Lung (tissue), 12 donors: ENCODE measurements around the gene R3HDML. TPM values are rescaled to one million over a fixed set of nuclear protein-coding genes. Genes with fewer than 3 reads are reported as not detected.

ENCODE experiments used
- ATAC-seq: fragments of 200-7000 bp; cut with Tn5 transposase; one replicate; pipeline ENCODE4 v1.9.1; 2020; ENCODE audit warnings: moderate number of reproducible peaks; ENCODE audit not compliant: insufficient read depth, low FRiP score
- DNase-seq, 3 donors: peaks; one replicate each; pipeline ENCODE4 v3.0.0-alpha.2; 2013 to 2017
- H3K27ac ChIP-seq, 2 donors: one replicate each; pipeline ENCODE4 v1.5.1; 2013; ENCODE audit warnings: mild to moderate bottlenecking in 2 of 2, moderate library complexity in 2 of 2, control low read depth in 1 of 2, inconsistent platforms in 1 of 2, low read depth in 1 of 2, low read length in 1 of 2
- H3K27me3 ChIP-seq, 3 donors: one replicate each; pipeline ENCODE4 v1.5.1; 2013; ENCODE audit warnings: low read length in 2 of 3; ENCODE audit not compliant: control insufficient read depth in 3 of 3, insufficient read depth in 3 of 3
- H3K36me3 ChIP-seq, 4 donors: one replicate each; pipeline ENCODE4 v1.5.1; 2013; ENCODE audit warnings: low read length in 4 of 4, mild to moderate bottlenecking in 1 of 4, moderate library complexity in 1 of 4; ENCODE audit not compliant: control insufficient read depth in 4 of 4, insufficient read depth in 4 of 4
- H3K4me1 ChIP-seq, 5 donors: one replicate each; pipeline ENCODE4 v1.5.1; 2013; ENCODE audit warnings: low read length in 5 of 5, mild to moderate bottlenecking in 2 of 5, moderate library complexity in 1 of 5; ENCODE audit not compliant: control insufficient read depth in 5 of 5, insufficient read depth in 5 of 5
- H3K4me3 ChIP-seq: one replicate; pipeline ENCODE4 v1.5.1; 2013; ENCODE audit warnings: mild to moderate bottlenecking, control low read depth, moderate library complexity
- H3K9ac ChIP-seq, 2 donors: one replicate each; pipeline ENCODE4 v1.5.1; 2013; ENCODE audit warnings: low read length in 2 of 2, control low read depth in 1 of 2; ENCODE audit not compliant: insufficient read depth in 1 of 2
- H3K9me3 ChIP-seq, 4 donors: one replicate each; pipeline ENCODE4 v1.5.1; 2013; ENCODE audit warnings: low read length in 3 of 4, mild to moderate bottlenecking in 1 of 4, moderate library complexity in 1 of 4; ENCODE audit not compliant: control insufficient read depth in 4 of 4, insufficient read depth in 3 of 4
- WGBS, 2 donors: extraction: QIAGEN DNeasy Blood & Tissue Kit; methylation state at CpG; one replicate each; pipeline ENCODE4 v1.1.7; 2013; 5-methylcytosine and 5-hydroxymethylcytosine counted together
- polyA plus RNA-seq, 2 donors: library from polyadenylated mRNA; stranded (reverse); fragments of 200-250 nt; gene quantifications; one replicate each; pipeline ENCODE4 v1.2.1, GENCODE V29; 2013
- total RNA-seq, 2 donors: library from RNA; depleted of rRNA in 1 of 2; stranded (reverse); fragments of >200 nt in 1 of 2; gene quantifications; one replicate each; pipeline ENCODE4 v1.2.1, GENCODE V29; 2014 to 2021
- TF ChIP-seq, protein P1 (sequence below): IDR thresholded peaks from 2 replicates; pipeline ENCODE4 v1.5.1; 2012; ENCODE audit warnings: mild to moderate bottlenecking; ENCODE audit errors: control extremely low read depth, extremely low read depth
- donor health status: control.
- donor health status: control.
- donor health status: Bipolar disorder and iron deficiency.
- donor health status: healthy.
- donor health status: DM: yes; HTN: yes; CAD: no.

Gene R3HDML
- total and polyA plus RNA-seq, 4 donors = not detected

DNA sequence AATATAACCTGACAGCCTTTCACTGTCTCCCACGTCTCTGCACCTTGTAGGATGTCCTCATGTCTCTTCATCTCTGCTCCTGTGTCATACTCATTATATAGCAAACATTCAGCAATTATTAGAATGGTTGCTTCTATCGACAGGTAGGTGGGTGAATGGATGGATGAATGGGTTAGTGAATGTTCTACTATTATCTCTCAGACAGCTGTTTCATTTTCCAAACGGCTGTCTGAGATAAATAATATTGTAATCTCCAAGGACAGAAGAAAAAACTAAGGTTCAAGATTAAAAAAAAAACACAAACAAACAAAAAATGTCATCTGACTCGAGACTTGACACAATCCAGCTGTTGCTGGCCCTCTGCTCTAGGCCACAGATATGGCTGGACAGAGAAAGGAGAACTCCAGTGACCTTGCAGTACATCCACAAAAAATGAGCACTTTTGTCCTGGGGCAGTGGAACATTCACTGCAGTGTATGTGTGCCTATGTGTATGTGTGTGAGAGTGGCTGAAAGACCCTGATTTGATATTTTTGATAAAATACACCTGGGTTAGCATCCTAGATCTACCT is 20.8 kb downstream of the R3HDML start:
- Histone ChIP-seq H3K4me3 (no peak overlapping the region), H3K9me3 (no peaks in the 10 kb centered on the region), H3K36me3 (no peaks in the 10 kb centered on the region), H3K27me3 (no peaks in the 10 kb centered on the region), H3K4me1 (peaks cover 0 to 36% (median 16%) of the 10 kb centered on the region in 5 donors), H3K27ac (no peak overlapping the region), H3K9ac (no peak overlapping the region)
- TF ChIP-seq, protein P1, sequence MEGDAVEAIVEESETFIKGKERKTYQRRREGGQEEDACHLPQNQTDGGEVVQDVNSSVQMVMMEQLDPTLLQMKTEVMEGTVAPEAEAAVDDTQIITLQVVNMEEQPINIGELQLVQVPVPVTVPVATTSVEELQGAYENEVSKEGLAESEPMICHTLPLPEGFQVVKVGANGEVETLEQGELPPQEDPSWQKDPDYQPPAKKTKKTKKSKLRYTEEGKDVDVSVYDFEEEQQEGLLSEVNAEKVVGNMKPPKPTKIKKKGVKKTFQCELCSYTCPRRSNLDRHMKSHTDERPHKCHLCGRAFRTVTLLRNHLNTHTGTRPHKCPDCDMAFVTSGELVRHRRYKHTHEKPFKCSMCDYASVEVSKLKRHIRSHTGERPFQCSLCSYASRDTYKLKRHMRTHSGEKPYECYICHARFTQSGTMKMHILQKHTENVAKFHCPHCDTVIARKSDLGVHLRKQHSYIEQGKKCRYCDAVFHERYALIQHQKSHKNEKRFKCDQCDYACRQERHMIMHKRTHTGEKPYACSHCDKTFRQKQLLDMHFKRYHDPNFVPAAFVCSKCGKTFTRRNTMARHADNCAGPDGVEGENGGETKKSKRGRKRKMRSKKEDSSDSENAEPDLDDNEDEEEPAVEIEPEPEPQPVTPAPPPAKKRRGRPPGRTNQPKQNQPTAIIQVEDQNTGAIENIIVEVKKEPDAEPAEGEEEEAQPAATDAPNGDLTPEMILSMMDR = no peak
- DNase-seq (peak; percentile 87 to 98 (median 96)), ATAC-seq (no peak)
- WGBS, 2 donors = 48 to 67% methylated on average over 4 of the region's 4 CpGs

DNA sequence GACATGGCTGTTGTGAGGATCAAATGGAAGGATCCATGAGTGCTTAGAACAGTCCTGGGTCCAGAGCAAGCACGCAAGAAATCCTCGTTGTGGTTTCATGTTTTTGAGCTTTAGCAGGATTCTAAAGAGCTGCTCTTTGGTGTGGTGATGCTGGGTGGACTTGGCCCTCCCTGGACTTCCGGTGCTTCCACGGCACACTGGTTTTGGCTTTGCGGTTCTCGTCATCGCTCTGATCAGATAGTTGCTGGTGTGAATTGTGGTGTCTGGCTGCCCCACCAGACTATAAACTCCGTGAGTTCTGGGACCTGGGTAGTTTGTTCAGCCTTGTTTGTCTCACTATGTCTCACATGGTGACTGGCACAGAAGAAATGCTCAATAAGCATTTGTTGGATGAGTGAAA is 21.9 kb downstream of the R3HDML start:
- peaks cover 0 to 36% (median 16%) of the 10 kb centered on the region in 5 donors for H3K4me1 ChIP-seq
- H3K27me3 ChIP-seq = no peaks in the 10 kb centered on the region
- TF ChIP-seq, protein P1 = no peak
- no peak for DNase-seq
- H3K36me3 ChIP-seq = no peaks in the 10 kb centered on the region
- H3K9me3 ChIP-seq = no peaks in the 10 kb centered on the region
- H3K9ac ChIP-seq = no peak overlapping the region
- no peak overlapping the region for H3K27ac ChIP-seq
- no peak for ATAC-seq
- H3K4me3 ChIP-seq = no peak overlapping the region
- WGBS, 2 donors = 88 to 89% methylated on average over 8 of the region's 8 CpGs

DNA sequence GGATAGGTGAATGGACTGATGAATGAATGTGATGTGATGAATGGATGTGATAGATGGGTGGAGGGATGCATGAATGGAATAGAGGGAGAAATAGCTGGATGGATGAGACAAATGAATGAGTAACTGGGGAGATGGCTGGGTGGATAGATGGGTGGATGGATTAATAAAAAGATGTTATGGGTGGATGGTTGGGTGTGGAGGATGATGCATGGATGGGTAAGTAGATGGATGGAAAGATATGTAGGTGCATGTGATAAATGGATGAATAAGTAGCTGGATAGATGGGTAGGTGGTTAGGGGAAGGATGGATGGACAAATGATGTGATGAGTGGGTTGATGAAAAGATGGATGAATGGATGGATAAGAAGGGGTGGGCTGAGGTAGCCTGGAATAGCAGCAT is 23.4 kb downstream of the R3HDML start:
- H3K27me3 ChIP-seq = no peaks in the 10 kb centered on the region
- H3K36me3 ChIP-seq = no peaks in the 10 kb centered on the region
- H3K9me3 ChIP-seq = no peaks in the 10 kb centered on the region
- TF ChIP-seq, protein P1 = no peak
- H3K9ac ChIP-seq = no peak overlapping the region
- H3K27ac ChIP-seq = no peak overlapping the region
- peaks cover 0 to 36% (median 16%) of the 10 kb centered on the region in 5 donors for H3K4me1 ChIP-seq
- DNase-seq = no peak
- ATAC-seq = no peak
- H3K4me3 ChIP-seq = no peak overlapping the region

DNA sequence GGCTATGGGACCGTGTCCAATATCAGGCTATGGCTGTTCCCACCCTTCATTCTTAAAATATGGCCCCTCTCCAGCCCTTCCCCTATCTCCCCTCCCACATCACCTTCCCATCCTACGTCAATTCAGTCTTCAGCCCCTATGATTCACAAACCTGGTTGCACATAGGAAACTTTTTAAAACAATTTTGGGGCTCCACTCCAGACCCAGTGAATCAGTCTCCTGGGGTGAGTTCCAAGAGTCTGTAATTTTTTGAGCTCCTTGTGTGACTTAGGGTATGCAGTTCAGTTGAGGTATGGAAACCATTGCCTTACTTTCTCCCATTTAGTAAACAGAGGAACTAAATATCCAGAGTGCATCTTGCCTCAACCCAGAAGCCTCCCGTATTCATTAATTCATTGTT is 24.2 kb downstream of the R3HDML start:
- Histone ChIP-seq H3K9ac (no peak overlapping the region), H3K4me1 (peaks cover 0 to 32% (median 13%) of the 10 kb centered on the region in 5 donors), H3K27me3 (no peaks in the 10 kb centered on the region), H3K9me3 (no peaks in the 10 kb centered on the region), H3K4me3 (no peak overlapping the region), H3K27ac (no peak overlapping the region), H3K36me3 (no peaks in the 10 kb centered on the region)
- TF ChIP-seq, protein P1 = no peak
- ATAC-seq (no peak), DNase-seq (no peak)
- 73 to 89% methylated on average over 3 of the region's 3 CpGs for WGBS, 2 donors
